NB4 (cell line): ENCODE data around the gene SPDYE16.

Experiments used
- CTCF ChIP-seq: IDR thresholded peaks from one replicate; pipeline ENCODE4 v1.5.1; 2012; ENCODE audit warnings: low read depth, low read length
- MAX ChIP-seq: IDR thresholded peaks from 2 replicates; pipeline ENCODE4 v1.6.1; 2011; ENCODE audit warnings: low read depth, low read length
- MYC ChIP-seq: IDR thresholded peaks from 2 replicates; pipeline ENCODE4 v1.6.1; 2011; ENCODE audit warnings: low read depth, low read length
- POLR2A ChIP-seq: IDR thresholded peaks from 2 replicates; pipeline ENCODE4 v1.6.1; 2011; ENCODE audit warnings: mild to moderate bottlenecking; ENCODE audit not compliant: insufficient read length; ENCODE audit errors: extremely low read depth

- TF ChIP-seq CTCF (no peak), POLR2A (no peak), MAX (no peak), MYC (no peak)
Observed at GRCh38 chr7:76505168-76506080, 37.7 kb downstream of the SPDYE16 start.
